WI38 (cell line): Measurements from ENCODE around the gene DPYD.

Experiments used
- H3K4me3 ChIP-seq: 2 replicates; pipeline ENCODE4 v1.5.1; 2011; ENCODE audit warnings: low read depth, mild to moderate bottlenecking, control low read depth, low read length
- TF ChIP-seq, protein P1 (sequence below): IDR thresholded peaks from 2 replicates; pipeline ENCODE4 v1.5.1; 2012; ENCODE audit warnings: low read depth, mild to moderate bottlenecking, control low read depth, low read length

DPYD gene

DNA sequence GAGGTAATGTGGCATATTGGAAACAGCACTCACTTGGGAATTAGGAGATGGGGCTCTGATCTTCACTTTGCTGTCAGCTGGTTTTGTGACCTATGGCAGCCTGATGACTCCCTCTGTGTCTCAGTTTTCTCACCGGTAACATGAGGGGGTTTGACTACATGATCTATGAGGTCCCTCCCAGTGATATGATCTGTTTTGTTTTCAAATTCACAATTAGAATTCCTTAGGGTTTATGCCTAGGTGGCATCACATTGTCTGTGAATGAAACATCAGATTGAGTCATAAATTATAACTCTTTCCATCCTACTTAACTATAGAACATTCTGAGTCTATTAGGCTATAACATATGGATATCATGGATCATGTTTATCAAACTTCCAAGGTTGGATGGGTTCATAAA is 812.7 kb downstream of the DPYD start:
- TF ChIP-seq, protein P1, sequence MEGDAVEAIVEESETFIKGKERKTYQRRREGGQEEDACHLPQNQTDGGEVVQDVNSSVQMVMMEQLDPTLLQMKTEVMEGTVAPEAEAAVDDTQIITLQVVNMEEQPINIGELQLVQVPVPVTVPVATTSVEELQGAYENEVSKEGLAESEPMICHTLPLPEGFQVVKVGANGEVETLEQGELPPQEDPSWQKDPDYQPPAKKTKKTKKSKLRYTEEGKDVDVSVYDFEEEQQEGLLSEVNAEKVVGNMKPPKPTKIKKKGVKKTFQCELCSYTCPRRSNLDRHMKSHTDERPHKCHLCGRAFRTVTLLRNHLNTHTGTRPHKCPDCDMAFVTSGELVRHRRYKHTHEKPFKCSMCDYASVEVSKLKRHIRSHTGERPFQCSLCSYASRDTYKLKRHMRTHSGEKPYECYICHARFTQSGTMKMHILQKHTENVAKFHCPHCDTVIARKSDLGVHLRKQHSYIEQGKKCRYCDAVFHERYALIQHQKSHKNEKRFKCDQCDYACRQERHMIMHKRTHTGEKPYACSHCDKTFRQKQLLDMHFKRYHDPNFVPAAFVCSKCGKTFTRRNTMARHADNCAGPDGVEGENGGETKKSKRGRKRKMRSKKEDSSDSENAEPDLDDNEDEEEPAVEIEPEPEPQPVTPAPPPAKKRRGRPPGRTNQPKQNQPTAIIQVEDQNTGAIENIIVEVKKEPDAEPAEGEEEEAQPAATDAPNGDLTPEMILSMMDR: no peak
- H3K4me3 ChIP-seq: no peak overlapping the region

DNA sequence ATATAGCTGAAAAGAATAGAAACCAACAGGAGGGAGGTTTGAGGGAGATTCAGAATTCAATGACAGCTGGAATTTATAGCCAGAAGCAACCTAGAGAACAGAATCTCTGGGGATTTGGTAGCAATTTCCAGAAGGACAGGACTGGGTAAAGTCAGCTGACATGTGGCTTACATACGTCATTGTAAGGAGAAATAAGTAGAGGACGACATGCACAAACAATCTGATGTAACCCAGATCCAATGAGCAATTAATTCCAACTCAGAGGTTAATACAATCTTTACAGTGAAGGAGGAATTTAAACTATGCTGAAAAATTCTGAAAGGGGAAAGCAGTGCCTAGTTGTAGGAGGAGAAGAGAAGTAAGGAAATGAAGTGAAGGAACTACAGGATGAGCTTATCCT is 815.3 kb downstream of the DPYD start:
- TF ChIP-seq, protein P1: no peak
- no peak overlapping the region for H3K4me3 ChIP-seq

DNA sequence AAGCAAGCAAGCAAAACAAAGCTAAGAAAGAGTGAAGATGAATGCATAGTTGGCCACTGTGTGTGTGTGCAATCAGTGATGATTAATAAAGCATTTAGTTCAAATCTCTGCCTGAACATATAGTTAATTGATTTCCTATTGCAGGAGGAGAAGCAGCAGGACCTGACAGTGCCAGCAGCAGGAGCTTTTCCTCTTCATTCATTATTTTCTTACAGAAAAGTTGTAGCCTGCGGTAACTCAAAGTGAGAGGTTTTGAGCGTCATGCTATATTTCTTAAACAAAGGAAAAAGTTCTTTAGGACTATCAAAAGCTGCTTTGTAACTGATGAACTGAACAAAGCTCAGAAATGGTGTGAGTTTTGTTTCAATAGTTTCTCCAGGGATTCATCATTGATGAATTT is 819.3 kb downstream of the DPYD start:
- no peak overlapping the region for H3K4me3 ChIP-seq
- TF ChIP-seq, protein P1: no peak

DNA sequence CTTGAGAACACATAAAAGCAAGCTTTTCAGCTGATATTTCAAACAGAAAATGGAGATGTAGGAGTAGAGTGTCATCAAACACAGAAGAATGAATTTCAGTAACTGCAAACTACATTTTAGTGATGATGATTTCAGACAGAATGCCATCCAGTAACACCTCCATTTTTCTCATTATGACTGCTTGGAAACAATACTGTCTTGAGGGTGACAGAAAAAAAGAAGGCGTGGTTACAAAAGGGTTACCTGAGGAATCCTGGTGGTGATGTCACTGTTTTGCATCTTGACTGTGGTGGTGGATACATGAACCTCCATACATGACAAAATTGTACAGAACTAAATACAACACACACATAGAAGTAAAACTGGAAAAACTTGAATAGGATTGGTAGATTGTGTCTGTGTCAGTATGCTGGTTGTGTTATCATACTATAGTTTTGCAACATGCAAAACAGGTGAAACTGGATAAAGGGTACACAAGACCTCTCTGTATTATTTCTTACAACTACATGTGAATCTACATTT is 823.4 kb downstream of the DPYD start:
- TF ChIP-seq, protein P1: no peak
- H3K4me3 ChIP-seq: no peak overlapping the region

DNA sequence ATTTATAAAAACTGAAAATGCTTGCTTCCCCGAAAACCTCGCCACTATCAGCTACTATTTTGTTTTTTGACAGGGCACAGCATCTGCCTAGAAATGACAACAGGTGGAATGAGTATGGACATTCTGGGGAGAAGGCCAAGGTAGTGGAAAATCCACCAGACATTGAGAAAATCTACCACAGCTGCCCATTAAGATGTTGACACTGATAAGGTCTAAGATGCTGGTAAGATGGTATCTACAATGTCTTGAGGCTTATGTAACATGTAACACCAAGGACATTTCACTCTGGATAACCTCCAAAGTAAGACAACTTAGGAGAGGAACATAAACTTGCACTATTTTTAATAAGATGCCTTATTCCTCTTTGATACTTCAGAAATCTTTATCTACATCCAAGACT is 825.1 kb downstream of the DPYD start:
- H3K4me3 ChIP-seq: no peak overlapping the region
- TF ChIP-seq, protein P1: no peak

DNA sequence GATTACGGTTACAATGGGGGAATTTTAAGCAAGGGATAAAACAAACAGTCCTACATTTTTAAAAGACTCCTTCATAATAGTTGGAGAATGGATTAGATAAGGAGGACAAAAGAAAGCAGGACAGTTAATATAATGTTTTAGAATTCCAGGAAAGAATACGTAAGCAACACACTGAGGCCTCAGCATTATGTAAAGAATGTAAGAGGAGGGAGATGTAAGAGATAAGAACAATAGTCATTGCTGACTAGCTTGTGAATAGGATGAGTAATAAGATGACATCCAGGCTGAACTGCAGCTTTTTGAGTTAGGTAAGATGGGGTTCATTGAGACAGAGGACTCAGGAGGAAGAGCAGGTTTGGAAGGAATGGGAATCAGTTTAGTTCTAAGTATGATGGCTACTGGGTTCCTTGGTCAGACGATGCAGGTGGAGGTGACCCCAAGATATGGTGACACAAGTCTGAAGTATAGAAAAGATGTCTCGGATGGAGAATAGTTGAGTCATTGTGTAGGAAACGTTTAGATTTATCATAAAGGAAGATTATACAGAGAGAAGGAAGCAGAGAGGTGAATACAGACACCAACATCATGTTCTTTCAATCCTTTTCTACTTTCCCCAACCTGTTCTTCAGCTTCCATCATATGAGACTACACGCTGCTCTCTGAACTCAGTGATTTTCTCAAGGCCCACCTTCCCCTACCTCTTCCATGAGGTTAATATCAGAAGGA is 826.4 kb downstream of the DPYD start:
- no peak overlapping the region for H3K4me3 ChIP-seq
- TF ChIP-seq, protein P1: no peak

DNA sequence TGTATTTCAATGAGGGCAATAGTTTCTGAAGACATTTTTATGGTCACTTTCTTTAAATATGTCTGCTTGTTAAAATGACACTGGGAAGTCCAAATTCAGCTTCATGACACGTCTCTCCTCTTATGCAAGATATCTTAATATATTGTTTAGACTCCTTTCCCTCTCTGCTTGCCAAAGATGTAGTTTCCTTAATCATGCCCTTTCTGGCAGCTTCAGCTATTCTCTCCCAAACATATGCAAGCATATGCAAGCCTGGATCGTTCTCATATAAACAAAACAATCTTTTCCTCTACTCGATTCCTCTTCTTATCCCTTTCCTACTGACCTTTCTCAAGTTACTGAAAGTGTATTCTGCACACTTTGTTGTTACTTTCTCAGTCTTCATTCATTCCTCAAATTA is 827.1 kb downstream of the DPYD start:
- H3K4me3 ChIP-seq: no peak overlapping the region

More for the DNA sequence above, 827.1 kb downstream of the DPYD start:
- TF ChIP-seq, protein P1: no peak
